ENCODE results near the gene TMEM203. TPM values are rescaled to one million over a fixed set of nuclear protein-coding genes. Genes with fewer than 3 reads are reported as not detected.

TMEM203 gene
- polyA plus RNA-seq, 1 experiment = 43.8 TPM

DNA sequence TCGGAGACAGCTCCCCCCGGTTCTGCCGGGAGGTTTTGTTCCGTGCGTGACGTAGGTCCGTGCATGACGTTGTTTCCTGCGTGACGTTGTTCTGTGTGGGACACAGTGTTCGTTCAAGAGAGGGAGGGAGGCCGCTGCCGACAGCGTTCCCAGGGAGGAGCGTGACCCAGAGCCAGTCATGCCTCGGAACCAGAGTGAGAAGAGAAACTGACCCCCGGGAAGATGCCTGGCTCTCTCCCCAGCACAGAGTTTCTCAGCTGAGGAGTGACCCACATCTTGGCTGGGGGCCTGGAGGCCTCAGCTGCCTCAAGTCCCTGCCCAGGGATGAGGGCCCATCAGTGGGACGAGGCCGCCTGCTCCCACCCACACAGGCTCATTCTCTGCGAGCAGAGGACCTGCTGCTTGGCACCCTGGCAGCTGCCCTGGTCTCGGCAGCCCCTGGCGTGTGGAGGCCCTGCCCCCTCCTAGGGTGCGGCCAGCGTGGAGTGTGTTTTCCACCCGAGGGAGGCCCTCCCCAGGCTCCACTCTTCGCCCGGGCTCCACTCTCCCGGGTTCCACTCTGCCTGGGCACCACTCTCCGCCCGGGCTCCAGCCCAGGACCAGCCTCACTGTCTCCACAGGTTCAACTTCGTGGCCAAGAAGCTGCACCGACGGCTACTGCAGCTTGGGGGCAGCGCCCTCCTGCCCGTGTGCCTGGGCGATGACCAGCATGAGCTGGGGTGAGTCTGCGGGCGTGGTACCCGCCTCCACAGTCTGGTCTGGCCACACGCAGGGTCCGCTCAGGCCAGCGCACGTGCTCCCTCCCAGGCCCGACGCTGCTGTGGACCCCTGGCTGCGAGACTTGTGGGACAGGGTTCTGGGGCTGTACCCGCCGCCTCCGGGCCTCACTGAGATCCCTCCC is 8.0 kb upstream of the TMEM203 start:
- H3K36me3 ChIP-seq (ENCODE audit: control insufficient read depth, insufficient read depth, low read length) = peaks cover 2% of the 10 kb centered on the region
- no peak overlapping the region for H3K4me3 ChIP-seq (ENCODE audit: low read depth, low read length)
- no peaks in the 10 kb centered on the region for H3K27me3 ChIP-seq (ENCODE audit: control insufficient read depth, insufficient read depth, low read length)
- ChIA-PET CTCF (interaction anchor here (0.6 kb wide), 1 partner anchor 10 kb away, joined by 3 read pairs; no protein-coding TSS in a partner anchor), POLR2A (no interaction called here)
- TF ChIP-seq, protein P1, sequence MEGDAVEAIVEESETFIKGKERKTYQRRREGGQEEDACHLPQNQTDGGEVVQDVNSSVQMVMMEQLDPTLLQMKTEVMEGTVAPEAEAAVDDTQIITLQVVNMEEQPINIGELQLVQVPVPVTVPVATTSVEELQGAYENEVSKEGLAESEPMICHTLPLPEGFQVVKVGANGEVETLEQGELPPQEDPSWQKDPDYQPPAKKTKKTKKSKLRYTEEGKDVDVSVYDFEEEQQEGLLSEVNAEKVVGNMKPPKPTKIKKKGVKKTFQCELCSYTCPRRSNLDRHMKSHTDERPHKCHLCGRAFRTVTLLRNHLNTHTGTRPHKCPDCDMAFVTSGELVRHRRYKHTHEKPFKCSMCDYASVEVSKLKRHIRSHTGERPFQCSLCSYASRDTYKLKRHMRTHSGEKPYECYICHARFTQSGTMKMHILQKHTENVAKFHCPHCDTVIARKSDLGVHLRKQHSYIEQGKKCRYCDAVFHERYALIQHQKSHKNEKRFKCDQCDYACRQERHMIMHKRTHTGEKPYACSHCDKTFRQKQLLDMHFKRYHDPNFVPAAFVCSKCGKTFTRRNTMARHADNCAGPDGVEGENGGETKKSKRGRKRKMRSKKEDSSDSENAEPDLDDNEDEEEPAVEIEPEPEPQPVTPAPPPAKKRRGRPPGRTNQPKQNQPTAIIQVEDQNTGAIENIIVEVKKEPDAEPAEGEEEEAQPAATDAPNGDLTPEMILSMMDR (IDR thresholded peaks at IDR 0.05; ENCODE audit: insufficient read depth, low read depth, low read length) = 0 out of 2 replicates have a peak, but pooled peaks have one; percentile 4
- DNase-seq (ENCODE audit: low read depth) = no peak

DNA sequence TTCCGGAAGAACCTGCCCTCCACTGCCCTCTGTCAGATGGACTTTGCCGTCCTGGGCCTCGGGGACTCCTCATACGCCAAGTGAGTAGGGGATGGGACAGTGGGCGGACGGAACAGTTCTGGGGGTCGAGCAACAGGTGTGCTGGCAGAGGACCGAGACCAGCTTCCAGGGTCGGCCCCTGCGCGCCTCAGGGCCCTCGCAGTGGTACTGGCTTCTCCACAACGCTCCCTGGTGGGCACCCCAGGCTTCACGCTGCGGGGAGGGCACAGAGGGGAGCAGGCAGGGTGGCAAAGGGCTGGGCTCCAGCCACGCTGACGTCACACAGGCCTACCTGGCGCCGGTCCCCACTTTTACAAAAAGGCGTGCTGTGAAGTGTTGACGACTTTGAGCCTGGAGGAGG is 7.1 kb upstream of the TMEM203 start:
- Histone ChIP-seq H3K27me3 (ENCODE audit: control insufficient read depth, insufficient read depth, low read length) (no peaks in the 10 kb centered on the region), H3K36me3 (ENCODE audit: control insufficient read depth, insufficient read depth, low read length) (peaks cover 2% of the 10 kb centered on the region), H3K4me3 (ENCODE audit: low read depth, low read length) (no peak overlapping the region)
- TF ChIP-seq, protein P1 (IDR thresholded peaks at IDR 0.05; ENCODE audit: insufficient read depth, low read depth, low read length) = no peak
- DNase-seq (ENCODE audit: low read depth) = no peak
- ChIA-PET POLR2A (no interaction called here), CTCF (no interaction called here)

DNA sequence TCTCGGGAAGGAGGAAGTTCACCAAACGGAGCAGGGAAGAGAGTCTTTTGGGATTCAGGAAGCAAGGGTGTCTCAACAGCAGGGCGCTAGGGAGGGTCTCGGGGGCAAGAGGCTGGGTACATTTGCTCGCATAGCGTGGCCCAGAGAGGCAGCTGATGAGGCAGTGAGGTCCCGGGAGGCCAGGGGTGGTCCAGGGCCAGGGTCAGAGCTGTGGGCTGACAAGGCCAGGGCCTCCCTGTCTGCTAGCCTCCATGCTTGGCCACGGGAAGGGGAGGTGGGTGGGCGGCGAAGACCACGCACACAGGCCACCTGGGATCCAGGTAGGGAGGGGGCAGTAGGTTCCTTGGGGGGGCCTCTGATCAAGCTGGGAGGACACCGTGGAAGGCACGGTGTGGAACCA is 6.1 kb upstream of the TMEM203 start:
- peaks cover 2% of the 10 kb centered on the region for H3K36me3 ChIP-seq (ENCODE audit: control insufficient read depth, insufficient read depth, low read length)
- POLR2A ChIA-PET = no interaction called here
- TF ChIP-seq, protein P1 (IDR thresholded peaks at IDR 0.05; ENCODE audit: insufficient read depth, low read depth, low read length) = no peak
- CTCF ChIA-PET = interaction anchor here (1.6 kb wide), 1 partner anchor 22 kb away, joined by 3 read pairs; no protein-coding TSS in a partner anchor
- no peak overlapping the region for H3K4me3 ChIP-seq (ENCODE audit: low read depth, low read length)
- H3K27me3 ChIP-seq (ENCODE audit: control insufficient read depth, insufficient read depth, low read length) = no peaks in the 10 kb centered on the region
- DNase-seq (ENCODE audit: low read depth) = no peak

DNA sequence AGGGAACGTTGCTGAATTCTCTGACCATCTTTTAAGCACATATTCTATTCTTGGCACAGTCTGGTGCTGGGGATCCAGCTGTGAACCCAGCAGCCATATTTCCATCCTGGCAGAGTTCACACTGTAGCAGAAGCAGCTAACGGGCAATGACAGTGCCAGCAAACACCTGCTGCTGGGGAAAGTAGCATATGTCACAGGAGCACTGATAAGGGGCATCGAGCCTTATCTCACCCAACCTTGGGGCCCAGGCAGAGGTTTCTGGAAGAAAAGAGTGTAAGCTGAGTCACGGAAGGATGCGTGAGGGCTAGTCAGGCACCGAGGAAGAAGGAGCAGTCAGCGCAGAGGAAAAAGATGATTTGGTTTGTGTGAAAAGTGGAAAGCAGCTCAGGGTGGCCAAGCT is 1.2 kb upstream of the TMEM203 start:
- Histone ChIP-seq H3K27me3 (ENCODE audit: control insufficient read depth, insufficient read depth, low read length) (no peaks in the 10 kb centered on the region), H3K4me3 (ENCODE audit: low read depth, low read length) (peak overlapping the region; percentile 79), H3K36me3 (ENCODE audit: control insufficient read depth, insufficient read depth, low read length) (peaks cover 2% of the 10 kb centered on the region)
- ChIA-PET POLR2A (interaction anchor here (0.5 kb wide), 1 partner anchor 34 kb away, joined by 3 read pairs; the partner anchor contains the start of gene TUBB4B), CTCF (interaction anchor here (1.5 kb wide), 1 partner anchor 30 kb away, joined by 4 read pairs; no protein-coding TSS in a partner anchor)
- DNase-seq (ENCODE audit: low read depth) = no peak
- TF ChIP-seq, protein P1 (IDR thresholded peaks at IDR 0.05; ENCODE audit: insufficient read depth, low read depth, low read length) = no peak

DNA sequence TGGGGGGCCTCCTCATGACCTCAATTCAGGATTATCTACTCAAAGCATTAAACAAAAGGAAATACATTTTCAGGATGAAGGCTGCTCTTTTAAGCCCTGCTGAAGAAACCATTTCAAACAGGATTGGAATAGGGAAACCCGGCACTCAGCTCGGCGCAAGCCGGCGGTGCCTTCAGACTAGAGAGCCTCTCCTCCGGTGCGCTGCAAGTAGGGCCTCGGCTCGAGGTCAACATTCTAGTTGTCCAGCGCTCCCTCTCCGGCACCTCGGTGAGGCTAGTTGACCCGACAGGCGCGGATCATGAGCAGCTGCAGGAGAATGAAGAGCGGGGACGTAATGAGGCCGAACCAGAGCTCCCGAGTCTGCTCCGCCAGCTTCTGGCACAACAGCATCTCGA is 720 bp downstream of the TMEM203 start:
- CTCF ChIA-PET = interaction anchor here (1.1 kb wide), 1 partner anchor 12 kb away, joined by 3 read pairs; no protein-coding TSS in a partner anchor
- H3K4me3 ChIP-seq (ENCODE audit: low read depth, low read length) = peak overlapping the region; percentile 79
- TF ChIP-seq, protein P1 (IDR thresholded peaks at IDR 0.05; ENCODE audit: insufficient read depth, low read depth, low read length) = no peak
- H3K27me3 ChIP-seq (ENCODE audit: control insufficient read depth, insufficient read depth, low read length) = no peaks in the 10 kb centered on the region
- POLR2A ChIA-PET = interaction anchor here (0.7 kb wide), 1 partner anchor 23 kb away, joined by 6 read pairs; no protein-coding TSS in a partner anchor
- DNase-seq (ENCODE audit: low read depth) = no peak
- H3K36me3 ChIP-seq (ENCODE audit: control insufficient read depth, insufficient read depth, low read length) = no peaks in the 10 kb centered on the region; the same call in 1 of the 2 replicates

Measured in BJ (cell line).